Stomach (tissue), 4 donors: ENCODE measurements around the gene PRRC1.

ENCODE experiments used
- CTCF ChIP-seq, 7 experiments: fragments of 450-650 bp in 4 of 7; fragments of 200-600 bp in 3 of 7; sonication (generic) in 3 of 7; IDR thresholded peaks; one replicate each; pipeline ENCODE4 v1.5.1; 2016 to 2019; ENCODE audit warnings: antibody characterized with exemption in 7 of 7, control low read depth in 2 of 7, mild to moderate bottlenecking in 1 of 7
- EP300 ChIP-seq: sonication (generic); formaldehyde crosslinking; IDR thresholded peaks from one replicate; pipeline ENCODE4 v1.6.1; 2017; ENCODE audit warnings: antibody characterized with exemption
- POLR2A ChIP-seq, 4 donors: fragments of 450-650 bp; IDR thresholded peaks; one replicate each; pipeline ENCODE4 v1.6.1; 2016; ENCODE audit warnings: antibody characterized with exemption in 4 of 4, control low read depth in 2 of 4, mild to moderate bottlenecking in 1 of 4, moderate library complexity in 1 of 4
- POLR2AphosphoS5 ChIP-seq, 3 donors: sonication (generic); formaldehyde crosslinking; IDR thresholded peaks; one replicate each; pipeline ENCODE4 v1.6.1; 2016; ENCODE audit warnings: antibody characterized with exemption in 3 of 3

DNA sequence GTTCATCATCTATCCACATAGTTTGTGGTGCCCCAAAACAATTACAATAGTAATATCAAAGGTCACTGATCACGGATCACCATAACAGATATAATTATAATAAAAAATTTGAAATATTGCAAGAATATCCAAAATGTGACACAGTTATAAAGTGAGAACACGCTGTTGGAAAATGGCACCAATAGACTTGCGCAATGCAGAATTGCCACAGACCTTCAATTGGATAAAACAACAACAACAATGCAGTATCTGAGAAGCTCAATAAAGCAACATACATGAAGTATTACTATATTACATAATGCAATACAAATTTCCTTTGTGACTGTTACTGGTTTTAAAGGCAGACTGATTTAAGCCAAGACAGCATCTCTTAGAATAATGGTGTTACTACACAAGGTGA, 44.7 kb upstream of the PRRC1 start:
- TF ChIP-seq CTCF (IDR thresholded peaks at IDR 0.05) (no peak), EP300 (no peak), POLR2AphosphoS5 (IDR thresholded peaks at IDR 0.05) (no peak), POLR2A (IDR thresholded peaks at IDR 0.05) (no peak)
